ENCODE results near the gene ADK.

Gene ADK

GRCh38 chr10:74745449-74745848, 594.4 kb downstream of the ADK start:
- H3K9me2 ChIP-seq (replicated peaks; ENCODE audit: low read depth, low read length) = no peaks in the 10 kb centered on the region
- H3K4me1 ChIP-seq (ENCODE audit: insufficient read depth, low read length, poor library complexity, severe bottlenecking) = peaks cover 11% of the 10 kb centered on the region
- H3K4me3 ChIP-seq (ENCODE audit: low read length, poor library complexity, severe bottlenecking) = no peak overlapping the region
- H3K4me2 ChIP-seq (ENCODE audit: low read depth, low read length, poor library complexity, severe bottlenecking) = no peak overlapping the region
- TF ChIP-seq EZH2phosphoT487 (IDR thresholded peaks at IDR 0.05; ENCODE audit: borderline replicate concordance) = no peak
- TF ChIP-seq, protein P1, sequence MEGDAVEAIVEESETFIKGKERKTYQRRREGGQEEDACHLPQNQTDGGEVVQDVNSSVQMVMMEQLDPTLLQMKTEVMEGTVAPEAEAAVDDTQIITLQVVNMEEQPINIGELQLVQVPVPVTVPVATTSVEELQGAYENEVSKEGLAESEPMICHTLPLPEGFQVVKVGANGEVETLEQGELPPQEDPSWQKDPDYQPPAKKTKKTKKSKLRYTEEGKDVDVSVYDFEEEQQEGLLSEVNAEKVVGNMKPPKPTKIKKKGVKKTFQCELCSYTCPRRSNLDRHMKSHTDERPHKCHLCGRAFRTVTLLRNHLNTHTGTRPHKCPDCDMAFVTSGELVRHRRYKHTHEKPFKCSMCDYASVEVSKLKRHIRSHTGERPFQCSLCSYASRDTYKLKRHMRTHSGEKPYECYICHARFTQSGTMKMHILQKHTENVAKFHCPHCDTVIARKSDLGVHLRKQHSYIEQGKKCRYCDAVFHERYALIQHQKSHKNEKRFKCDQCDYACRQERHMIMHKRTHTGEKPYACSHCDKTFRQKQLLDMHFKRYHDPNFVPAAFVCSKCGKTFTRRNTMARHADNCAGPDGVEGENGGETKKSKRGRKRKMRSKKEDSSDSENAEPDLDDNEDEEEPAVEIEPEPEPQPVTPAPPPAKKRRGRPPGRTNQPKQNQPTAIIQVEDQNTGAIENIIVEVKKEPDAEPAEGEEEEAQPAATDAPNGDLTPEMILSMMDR (conservative IDR thresholded peaks at IDR 0.05; ENCODE audit: low read length) = no peak
- 0 out of 2 replicates have a peak, but pooled peaks cover under 1% of the 10 kb centered on the region for H3F3A ChIP-seq (ENCODE audit: low read depth)
- H3K27me3 ChIP-seq (ENCODE audit: insufficient read depth, low read length, poor library complexity, severe bottlenecking) = no peaks in the 10 kb centered on the region
- no peaks in the 10 kb centered on the region for H4K20me1 ChIP-seq (ENCODE audit: insufficient read depth, low read length, poor library complexity, severe bottlenecking)
- H3K36me3 ChIP-seq (ENCODE audit: insufficient read depth, low read length) = no peaks in the 10 kb centered on the region
- no peaks in the 10 kb centered on the region for H3K9me3 ChIP-seq (ENCODE audit: insufficient read depth, low read depth, low read length)
- H2AFZ ChIP-seq (ENCODE audit: low read length) = no peak overlapping the region
- H3K79me2 ChIP-seq (ENCODE audit: insufficient read depth, low read length) = no peaks in the 10 kb centered on the region
- H3K9ac ChIP-seq (ENCODE audit: low read depth, low read length, poor library complexity, severe bottlenecking) = no peak overlapping the region

DNA sequence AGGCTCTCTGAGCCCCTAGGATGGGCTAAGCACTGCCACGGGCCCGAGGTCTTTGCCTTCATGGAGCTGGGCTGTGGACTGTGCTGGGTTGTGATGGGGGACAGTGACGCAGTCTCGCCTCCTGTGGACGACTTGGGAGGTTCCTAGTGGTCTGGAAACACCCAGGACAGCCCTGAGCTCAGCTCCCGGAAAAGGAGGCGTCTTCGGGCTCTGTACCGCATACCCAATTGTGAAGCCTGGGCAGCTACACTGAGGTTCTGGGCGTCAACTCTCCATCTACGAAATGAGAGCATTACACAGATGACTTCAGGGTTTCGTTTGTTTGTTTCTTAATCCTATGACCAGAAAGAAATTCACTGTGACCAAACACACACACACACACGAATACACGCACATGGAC, 595.8 kb downstream of the ADK start:
- Histone ChIP-seq H3K79me2 (ENCODE audit: insufficient read depth, low read length) (no peaks in the 10 kb centered on the region), H2AFZ (ENCODE audit: low read length) (no peak overlapping the region), H3K4me3 (ENCODE audit: low read length, poor library complexity, severe bottlenecking) (no peak overlapping the region), H3K4me1 (ENCODE audit: insufficient read depth, low read length, poor library complexity, severe bottlenecking) (peaks cover under 1% of the 10 kb centered on the region), H3K9me3 (ENCODE audit: insufficient read depth, low read depth, low read length) (no peaks in the 10 kb centered on the region), H4K20me1 (ENCODE audit: insufficient read depth, low read length, poor library complexity, severe bottlenecking) (no peaks in the 10 kb centered on the region), H3K9me2 (replicated peaks; ENCODE audit: low read depth, low read length) (no peaks in the 10 kb centered on the region), H3K9ac (ENCODE audit: low read depth, low read length, poor library complexity, severe bottlenecking) (no peak overlapping the region), H3F3A (ENCODE audit: low read depth) (no peaks in the 10 kb centered on the region), H3K27me3 (ENCODE audit: insufficient read depth, low read length, poor library complexity, severe bottlenecking) (no peaks in the 10 kb centered on the region), H3K36me3 (ENCODE audit: insufficient read depth, low read length) (no peaks in the 10 kb centered on the region), H3K4me2 (ENCODE audit: low read depth, low read length, poor library complexity, severe bottlenecking) (no peak overlapping the region)
- TF ChIP-seq, protein P1 (conservative IDR thresholded peaks at IDR 0.05; ENCODE audit: low read length) = no peak
- TF ChIP-seq EZH2phosphoT487 (IDR thresholded peaks at IDR 0.05; ENCODE audit: borderline replicate concordance) = no peak

DNA sequence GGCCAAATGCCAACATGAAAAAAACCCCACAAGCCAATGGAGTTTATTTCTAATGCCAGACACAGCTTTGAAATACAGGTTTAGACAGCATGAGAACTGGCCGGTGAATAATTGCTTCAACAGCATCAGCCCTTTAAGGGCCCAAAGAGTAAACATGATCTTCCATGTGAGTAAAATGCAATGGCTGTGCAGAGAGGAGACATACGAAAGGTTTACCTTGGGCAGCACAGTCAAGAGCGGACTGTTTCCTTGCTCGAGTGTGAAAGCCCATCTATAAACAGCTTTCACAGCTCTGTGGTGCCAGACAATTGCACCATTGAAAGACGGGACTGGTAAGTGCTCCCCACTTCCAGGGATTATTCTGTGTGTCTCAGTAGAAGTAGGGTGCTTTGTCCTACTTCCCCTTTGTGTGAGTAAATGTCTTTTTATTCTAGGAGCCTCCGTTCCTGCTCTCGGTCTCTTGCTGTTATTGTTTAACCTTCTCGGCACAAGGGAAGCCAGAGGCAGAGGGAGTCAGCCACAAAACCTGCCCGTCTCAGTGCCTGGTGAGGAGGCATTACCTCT, 597.5 kb downstream of the ADK start:
- Histone ChIP-seq H3K79me2 (ENCODE audit: insufficient read depth, low read length) (no peaks in the 10 kb centered on the region), H3K4me2 (ENCODE audit: low read depth, low read length, poor library complexity, severe bottlenecking) (no peak overlapping the region), H3K9me2 (replicated peaks; ENCODE audit: low read depth, low read length) (no peaks in the 10 kb centered on the region), H3K36me3 (ENCODE audit: insufficient read depth, low read length) (no peaks in the 10 kb centered on the region), H3K27me3 (ENCODE audit: insufficient read depth, low read length, poor library complexity, severe bottlenecking) (no peaks in the 10 kb centered on the region), H2AFZ (ENCODE audit: low read length) (0 out of 2 replicates have a peak overlapping the region, but pooled peaks have one; percentile 47), H3K4me1 (ENCODE audit: insufficient read depth, low read length, poor library complexity, severe bottlenecking) (peaks cover 9% of the 10 kb centered on the region), H3K9me3 (ENCODE audit: insufficient read depth, low read depth, low read length) (no peaks in the 10 kb centered on the region), H3F3A (ENCODE audit: low read depth) (no peaks in the 10 kb centered on the region), H4K20me1 (ENCODE audit: insufficient read depth, low read length, poor library complexity, severe bottlenecking) (no peaks in the 10 kb centered on the region), H3K9ac (ENCODE audit: low read depth, low read length, poor library complexity, severe bottlenecking) (peak overlapping the region; percentile 10), H3K4me3 (ENCODE audit: low read length, poor library complexity, severe bottlenecking) (no peak overlapping the region)
- TF ChIP-seq EZH2phosphoT487 (IDR thresholded peaks at IDR 0.05; ENCODE audit: borderline replicate concordance) = no peak
- TF ChIP-seq, protein P1 (conservative IDR thresholded peaks at IDR 0.05; ENCODE audit: low read length) = no peak

Measured in Loucy (cell line).